Fibroblast of upper back skin (primary cell): ENCODE results near the gene HEG1.
A peak's percentile ranks its signal among the peaks of the same experiment; 100 is the strongest.

Experiments
- DNase-seq: peaks from one replicate; pipeline ENCODE4 v3.0.0-alpha.2; 2013

Gene HEG1

DNA sequence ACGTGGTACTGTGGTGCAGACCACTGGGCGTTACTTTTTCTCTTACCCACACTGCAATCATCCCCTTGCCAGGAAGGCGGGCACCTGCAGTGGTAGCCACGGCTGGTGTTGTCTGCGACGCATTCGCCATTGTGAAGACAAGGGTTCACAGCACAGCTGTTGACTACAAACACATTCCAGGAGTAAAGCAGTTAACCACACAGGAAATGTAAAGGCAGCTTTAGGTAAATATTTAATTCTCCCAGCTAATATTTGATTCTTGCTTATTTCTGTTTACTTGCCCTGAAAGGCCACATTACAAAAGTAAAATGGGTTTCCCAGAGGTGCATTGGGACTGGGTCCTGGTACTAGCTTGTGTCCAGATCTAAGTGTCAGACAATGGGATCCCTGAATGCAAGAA lies 45.4 kb downstream of the HEG1 start:
- no peak for DNase-seq

DNA sequence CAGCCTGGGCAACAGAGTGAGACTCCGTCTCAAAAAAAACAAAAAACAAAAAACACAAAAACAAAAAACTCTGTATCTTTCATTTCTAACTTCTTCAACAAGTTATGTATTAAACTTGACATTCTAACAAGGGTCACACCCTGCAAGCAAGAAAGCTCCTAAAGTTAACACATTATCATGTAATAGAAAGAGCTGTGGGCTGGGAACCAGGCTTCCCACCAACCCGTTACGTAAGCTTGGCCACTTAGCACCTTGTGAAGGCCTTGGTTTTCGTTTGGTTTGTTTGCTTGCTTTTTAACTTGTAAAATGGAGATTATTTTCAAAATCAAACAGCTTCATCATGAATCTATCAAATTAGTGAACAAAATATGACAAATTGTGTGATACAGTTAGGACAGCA lies 47.0 kb downstream of the HEG1 start:
- DNase-seq, result no peak

DNA sequence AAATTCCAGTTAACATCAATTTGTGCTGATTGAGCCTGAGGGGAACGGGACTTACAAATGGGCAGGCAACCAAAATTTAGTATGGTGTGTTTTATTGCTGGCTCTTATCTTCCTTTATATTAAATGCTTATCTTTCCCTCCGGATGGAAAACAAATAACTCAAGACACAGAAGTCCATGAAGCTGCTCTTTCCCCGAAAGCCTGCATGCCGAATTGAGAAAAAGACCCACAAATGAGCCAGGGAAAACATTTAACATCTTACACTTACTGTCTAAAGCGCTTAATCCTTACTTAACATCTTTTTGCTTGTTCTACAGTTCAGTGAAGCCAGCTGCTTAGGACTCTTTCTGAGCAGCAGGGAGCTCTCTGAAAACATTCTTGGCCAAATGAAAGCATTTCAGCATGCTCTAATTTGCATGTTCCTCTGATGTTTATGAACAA lies 49.5 kb downstream of the HEG1 start:
- no peak for DNase-seq

DNA sequence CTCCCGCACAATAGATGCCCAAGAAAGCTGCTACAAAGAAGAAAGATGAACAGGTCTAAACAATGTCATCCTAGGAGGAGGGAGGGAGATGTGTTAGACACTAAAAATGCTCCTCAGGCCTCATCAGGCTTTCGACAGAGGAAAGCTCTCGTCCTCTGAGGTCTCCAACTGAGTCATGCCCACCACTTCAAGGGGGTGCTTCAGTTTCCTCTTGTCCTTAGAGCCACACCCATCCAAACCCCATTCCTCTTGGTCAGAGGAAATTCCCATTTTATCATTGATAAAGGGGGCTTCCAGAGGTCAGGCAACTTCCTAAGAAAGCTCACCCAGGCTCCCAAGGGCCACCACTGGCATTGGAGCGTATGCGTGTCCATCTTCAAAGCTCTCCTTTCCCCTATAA lies 50.1 kb downstream of the HEG1 start:
- DNase-seq, result no peak

DNA sequence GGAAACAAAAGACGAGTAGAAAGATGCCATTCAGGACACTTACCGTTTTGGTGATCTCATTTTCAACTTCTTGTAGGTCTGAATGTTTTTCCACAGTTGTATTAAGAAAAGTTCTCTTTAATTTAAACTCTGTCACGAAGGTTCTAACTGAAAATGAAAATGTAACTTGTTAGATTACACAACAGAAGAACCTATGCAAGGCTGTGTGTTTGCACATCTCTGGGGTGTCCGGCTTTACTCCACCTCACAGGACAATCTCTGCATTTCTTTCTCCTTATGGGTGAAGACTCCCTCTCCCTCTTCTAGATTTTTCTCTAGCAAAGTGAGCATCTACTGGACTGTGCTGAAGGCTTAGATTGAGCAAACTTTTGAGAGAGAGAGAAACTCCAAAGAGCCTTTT lies 50.6 kb downstream of the HEG1 start:
- no peak for DNase-seq

DNA sequence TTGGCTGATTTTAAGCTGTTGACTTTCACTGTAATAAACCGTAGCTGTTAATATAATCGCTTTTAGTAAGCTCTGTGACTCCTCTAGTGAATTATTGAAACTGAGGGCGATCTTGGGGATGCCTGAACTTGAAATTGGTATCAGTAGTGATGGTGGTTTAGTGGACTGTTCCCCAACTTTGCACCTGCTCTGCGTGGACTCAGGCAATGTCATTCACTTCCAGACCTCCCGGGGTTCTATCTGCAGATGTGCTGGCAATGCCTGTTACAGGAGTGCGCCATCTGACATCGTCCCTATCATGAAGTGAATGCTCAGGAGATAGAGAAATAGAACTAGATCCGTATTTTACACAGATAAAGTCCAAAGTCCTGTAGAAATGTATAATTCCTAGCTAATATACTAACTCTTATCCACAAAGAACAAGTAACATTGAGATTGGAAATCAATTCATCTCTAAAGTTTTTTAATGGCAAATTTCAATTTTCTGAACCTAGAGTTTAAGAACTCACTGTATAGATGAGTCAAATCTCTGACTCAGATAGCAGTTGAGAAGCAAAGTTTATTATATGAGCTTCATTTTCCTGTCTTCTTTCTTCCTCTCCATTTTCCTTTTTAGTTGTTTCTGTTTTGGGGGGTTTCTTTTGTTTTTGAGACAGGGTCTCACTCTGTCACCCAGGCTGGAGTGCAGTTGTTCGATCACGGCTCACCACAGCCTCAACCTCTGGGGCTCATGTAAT lies 51.8 kb downstream of the HEG1 start:
- DNase-seq, result no peak

DNA sequence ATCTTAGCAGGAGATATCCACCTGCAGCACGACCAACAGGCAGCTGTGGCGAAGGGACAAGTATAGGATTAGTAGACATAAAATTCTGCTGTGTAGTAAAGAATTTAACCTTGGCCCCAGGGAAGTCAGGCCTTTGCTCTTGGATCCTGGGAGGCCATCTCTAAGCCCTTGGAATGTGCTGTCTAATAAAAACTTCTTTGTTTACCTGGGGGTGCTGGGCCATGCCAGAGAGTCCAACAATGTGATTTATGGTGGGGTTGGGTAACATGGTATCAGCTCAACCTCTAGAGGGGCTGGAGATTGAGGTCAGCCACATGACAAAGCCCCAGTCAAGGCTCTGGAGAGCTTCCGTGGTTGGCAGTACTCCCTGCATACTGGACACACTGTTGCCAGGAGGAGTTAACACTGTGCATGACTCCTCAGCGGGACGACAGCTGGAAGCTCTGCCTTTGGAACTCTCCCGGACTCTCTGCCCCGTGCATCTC lies 52.4 kb downstream of the HEG1 start:
- peak; percentile 53 for DNase-seq

DNA sequence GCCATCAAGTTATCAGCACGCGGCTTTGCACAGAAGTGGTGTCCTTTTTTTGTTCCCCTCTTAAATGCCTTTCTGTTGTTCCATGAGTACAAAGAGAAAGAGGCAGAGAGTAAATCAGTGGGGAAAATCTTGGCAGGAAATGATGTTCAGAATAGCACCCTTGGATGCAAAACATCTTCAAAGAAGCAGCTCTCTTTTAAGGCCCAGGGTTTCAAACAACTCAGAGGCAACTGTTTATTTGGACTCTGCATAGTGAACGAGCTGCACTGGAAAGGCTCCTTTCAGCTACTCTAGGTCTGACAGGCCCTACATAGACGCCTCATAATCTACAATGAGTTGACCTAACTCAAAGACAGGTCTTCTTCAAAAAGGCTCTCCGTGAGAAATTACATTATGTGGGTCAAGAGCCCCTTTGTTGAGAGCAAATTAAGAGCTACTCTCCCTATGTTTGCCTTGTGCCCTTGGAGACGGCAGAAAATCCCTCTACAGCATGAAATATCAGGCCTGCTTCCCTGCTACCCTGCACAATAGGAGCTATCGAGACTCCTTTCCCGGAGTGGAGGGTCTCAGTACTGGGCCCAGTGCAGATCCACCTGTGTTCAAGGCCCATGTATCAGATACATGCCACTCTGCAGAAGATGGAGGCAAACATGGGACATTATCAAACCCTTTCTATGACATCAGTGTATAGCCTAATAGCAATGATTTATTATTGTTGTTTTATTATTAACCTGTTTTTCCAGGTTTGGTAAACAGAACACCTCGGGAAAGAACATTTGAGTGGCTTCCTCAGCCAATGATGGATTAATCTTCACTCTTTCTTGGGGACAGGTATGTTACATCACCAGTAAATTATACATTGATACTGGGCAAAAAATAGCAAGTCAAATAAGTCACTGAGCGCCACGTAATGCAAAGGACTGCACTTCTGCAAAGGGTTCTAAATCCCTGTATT lies 53.1 kb downstream of the HEG1 start:
- DNase-seq, result no peak

DNA sequence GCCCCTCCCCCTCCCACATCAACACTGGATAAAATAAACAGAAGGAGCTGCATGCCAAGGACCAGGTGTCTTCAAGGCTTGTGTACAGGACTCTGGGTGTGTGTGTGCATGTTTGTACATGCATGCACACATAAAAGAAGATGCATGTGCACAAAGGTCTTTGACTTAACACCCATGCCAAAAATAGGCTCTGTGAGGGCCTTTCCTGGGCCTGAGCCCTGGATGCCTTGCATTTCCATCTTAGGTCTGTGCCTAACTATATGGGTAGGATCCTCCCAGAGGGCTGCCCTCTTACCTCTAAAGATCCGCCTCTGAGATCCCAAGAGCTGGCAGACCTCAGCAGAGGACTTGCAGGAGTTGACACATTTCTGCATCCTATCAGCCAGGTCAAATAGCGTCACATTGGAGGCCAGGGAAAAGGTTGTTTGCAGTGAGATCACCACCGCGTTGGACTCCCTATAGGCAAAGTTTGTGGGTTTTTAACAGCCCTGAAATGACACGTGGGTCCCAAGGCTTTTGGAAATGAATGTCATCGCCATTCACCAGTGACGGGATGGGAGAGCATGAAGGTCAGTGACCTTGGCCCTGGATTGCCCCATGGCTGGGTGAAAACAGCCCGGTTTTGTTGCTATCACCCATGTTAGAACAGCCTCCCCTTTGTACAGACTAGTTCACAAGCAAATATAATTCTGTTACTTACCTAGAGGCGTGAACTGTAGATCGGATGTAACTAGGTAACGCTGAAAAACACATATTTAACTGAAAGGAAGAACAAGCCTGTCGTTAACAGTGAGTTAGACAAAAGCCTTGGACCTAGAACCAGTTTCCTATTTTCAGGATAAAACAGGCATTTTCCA lies 54.0 kb downstream of the HEG1 start:
- DNase-seq, result no peak

DNA sequence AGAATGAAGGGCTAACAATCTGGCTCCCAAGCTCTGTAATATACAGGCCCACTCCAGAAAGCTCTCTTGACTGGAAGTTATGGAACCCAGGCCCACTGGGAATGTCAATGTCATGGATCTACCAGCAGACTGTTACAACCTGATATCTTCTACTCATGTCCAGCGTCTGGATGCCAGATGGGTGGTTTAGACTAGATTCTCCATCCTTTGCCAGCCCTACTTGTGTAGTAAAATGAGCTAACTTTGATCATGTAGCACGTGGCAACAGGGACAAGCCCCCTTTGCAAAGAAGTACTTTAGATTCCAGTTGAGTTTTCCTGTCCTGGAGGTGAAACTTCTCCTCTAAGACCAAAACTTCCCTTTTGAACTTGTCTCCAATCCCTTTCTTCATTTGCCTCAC lies 55.1 kb downstream of the HEG1 start:
- DNase-seq, result no peak

DNA sequence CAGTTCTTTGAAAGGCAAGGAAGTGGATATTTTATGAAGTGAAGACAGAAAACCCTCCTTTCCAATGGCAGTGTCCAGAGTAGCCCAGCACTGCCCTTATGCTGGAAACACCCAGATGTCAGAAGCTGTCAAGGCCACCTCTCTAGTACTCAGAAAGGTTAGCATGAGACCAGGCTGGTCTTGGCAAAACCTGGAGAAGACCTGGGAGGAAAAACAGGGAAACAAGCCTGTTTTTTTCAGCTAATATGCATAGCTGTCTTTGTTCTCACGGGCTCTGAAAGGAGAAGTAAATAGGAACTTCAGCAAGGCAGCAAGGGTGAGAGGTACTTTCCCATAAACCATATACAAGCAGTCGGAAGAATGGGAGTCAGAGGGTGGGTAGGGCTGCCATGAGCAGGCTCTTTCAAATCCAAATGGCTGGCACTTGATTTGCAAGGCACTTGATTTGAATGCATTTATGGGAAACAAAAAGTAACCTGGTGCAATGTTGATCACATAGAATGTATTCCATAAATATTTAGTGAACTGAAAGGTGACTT lies 55.8 kb downstream of the HEG1 start:
- DNase-seq, result no peak

DNA sequence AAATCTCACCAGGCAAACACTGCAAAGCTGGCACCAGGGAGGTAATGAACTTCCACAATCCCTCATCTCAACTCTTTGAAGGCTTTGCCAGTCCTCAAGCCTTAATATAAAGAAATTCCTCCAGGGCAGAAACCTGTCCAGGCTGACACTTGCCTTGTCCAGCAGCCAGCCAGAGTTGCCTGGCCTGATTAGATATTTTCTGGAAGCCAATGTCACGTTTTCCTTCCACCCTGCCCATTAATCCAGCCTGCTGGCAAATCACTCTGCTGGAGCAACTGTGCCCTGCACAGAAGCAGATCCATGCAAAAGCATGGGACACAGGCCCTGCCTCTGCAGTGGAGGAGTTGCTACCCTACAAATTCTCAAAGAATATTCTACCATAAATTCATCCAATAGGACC lies 56.5 kb downstream of the HEG1 start:
- no peak for DNase-seq

DNA sequence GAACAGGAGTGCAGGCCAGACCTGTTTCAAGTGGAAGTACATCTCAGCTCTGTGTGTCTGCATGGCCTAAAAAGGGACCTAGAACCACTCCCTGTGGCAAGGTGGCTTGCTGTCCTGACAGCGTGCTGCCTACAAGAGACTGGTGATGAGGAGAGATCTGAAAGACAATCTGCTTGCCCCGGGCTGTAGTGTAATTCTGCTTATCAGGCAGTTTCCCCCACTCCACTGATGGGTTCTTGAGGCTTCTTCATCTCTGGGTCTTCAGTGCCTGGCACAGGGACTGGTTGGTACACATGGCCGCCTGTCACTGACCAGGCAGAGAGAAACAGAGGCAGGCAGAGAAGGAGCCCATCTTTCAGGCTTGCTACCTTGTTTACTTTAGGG lies 57.6 kb downstream of the HEG1 start:
- DNase-seq, result no peak

DNA sequence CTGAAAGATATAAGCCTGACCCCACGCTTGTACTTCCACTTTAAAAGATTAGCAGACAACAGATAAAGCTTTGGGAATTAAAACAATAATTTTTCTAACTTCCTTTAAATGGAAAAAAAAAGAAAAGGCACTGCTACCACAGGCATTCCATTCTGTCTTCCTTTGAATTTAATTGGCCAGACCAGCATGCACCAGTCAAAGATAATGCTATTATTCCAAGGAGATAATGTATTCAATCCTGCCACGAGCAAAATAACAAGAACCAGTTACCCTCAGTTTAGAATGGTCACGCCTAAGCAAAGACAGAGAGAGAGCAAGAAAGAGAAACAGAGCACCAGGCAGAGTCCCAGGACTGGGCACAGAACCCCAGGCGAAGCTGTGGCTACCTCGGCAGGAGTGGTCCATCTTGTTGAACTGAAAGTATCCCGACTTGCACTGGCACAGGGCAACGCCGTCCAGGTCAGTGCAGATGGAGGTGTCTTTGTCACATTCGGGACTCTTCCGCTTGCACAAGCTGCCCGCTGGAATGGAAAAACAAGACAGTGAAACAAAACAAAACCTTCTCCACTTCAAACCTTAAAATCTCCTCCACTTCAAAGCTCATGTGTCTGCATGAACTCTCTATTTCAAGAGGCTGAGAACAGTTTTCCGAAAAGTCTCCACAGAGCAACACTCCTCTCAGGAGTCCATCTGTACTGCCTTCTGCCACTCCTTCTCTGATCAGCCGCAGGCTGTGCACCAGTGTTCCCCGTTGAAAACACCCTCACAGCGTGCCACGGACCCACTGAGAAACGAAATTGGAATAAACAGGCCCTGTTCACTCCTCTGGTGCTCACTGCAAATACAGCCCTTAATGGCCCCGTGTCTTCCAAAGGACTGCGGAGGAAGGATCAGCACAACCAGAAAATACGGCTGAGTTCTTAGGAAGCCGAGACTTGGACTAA lies 58.2 kb downstream of the HEG1 start:
- DNase-seq, result no peak

DNA sequence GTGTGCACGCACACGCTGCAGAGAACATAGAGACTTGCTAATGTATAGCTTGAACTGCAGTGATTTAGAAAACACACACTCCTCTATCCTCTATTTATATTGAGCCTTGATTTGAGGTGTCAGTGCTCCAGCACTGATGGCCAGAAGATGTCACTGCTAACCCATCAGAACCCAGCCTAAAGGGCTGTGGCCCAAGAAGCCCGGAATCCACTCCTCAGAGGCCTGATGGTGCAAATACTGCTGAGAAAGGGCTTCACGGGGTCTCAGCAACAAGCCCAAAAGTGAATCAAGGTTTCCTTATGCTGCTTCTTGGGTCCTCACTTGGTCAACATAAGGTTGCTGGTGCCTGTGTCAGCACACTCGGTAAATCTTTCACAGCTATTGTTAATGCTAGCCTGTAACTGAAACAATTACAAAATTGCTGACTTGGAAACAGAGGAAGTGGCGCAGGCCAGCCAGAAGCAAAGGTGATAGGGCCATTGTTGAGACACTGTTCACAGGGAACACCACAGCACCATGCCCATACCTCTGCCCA lies 60.3 kb downstream of the HEG1 start:
- DNase-seq, result peak; percentile 57

DNA sequence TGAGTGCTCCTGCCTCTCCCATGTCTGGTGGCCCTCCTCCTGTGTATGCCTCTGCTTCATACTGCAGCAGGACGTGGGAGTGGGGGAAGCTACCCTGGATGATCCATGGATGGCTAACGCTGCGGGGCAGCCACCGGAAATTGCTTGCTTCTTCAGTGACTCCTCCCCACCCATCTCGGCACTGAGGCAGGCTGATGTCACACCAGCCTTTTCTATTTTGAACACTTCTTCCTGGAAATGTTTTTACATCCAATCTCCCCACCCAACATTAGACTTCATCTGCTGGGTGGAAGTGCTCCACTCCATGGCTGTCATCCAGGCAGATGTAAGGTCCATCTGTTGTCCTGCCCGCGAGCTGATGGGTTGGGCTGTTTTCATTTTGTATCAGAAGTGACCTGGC lies 62.3 kb downstream of the HEG1 start:
- no peak for DNase-seq

DNA sequence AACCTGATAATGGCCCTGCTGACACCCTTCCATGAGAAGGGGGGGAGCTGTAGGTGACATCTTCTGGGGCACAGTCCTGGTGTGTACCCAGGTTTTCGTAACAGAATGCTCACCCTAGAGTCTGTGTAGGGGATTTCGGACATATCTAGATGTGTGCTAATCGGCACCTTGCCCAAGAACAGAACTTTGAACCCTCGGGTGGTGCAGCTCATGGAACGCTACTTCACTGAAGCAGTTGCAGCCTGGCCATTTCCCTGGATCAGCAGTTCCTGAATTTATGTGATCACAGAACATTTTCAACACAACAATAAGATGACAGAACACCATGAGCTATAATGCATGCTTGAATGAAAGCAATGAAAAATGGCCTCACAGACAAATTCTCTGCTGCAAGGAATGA lies 63.8 kb downstream of the HEG1 start:
- no peak for DNase-seq

DNA sequence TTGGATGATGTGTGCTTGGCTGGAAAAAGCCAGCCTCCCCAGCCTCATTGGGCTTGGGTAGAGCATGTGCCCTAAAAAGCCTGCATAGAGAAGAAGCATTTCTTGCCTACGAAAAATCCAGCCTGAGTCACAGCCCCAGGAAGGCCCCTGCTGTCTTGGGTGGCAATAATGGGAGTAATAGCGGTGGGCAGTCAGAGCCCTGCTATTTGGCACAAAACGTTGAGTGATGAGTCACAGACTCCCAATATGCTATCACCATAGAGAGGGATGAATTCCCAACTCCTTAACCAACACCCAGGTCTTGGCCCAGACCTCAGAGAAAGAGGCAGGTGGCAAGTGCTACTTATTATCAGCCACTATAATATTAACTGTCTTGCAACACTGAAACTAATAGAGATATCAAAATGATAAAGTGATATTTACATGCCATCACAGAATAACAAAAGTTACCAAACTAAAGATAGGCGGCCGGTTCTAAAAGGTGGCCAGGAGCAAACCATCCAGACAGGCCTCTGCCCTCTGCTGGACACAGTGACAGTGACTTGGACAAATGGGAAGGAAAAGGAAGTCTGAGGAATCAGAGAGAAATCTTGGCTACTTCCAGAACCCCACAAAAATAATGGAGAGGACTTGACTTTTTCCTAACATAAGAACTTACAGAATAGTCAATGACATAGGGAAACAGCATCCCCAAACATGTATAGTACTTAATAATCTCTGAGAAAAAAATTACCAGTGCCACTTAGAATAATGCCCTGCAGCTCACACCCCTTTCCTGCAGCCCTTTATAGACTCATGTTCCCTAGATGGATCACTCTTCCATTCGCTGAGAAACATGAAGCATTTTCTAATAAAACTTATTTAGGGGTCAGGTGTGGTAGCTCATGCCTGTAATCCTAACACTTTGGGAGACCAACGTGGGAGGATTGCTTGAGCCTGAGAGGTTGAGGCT lies 69.3 kb downstream of the HEG1 start:
- DNase-seq, result peak; percentile 90

DNA sequence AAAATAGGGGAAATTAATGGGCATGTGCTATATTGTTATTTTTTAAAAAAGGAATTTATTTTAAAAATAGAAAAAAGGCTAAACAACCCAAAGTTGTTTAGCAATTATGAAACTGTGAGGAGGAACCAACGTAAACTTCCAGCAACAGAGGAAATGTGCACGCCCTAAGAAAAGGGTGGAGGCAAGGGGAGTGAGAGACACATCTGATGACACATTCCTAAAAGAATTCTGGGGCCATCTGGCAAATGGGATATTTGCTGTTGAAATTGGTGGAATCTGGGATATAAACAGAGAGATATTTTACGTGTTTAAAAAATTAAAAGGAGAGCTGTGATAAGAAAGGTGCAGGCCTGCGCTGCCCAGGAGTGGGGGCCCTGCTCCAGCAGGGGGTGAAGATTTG lies 70.4 kb downstream of the HEG1 start:
- DNase-seq, result peak; percentile 75

DNA sequence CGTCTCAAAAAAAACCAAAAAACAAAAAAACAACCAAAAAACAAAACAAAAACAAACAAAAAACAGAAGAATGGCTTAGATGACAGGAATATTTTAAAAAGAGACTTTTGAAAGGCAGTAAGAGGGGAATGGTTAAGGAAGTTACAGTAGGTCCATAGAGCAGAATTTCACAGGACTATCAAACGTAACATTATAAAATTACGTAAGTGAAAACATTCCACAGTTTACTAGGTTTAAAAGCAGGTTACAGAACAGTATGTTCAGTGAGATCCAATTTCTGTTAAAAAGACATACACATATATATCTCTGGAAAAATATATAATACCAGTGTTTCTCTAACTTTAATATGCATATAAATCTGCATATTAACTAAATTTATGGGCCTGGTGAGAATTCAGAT lies 71.0 kb downstream of the HEG1 start:
- no peak for DNase-seq
